B cell (primary cell): ENCODE data around the gene MMP23B. TPM values are rescaled to one million over a fixed set of nuclear protein-coding genes. Genes with fewer than 3 reads are reported as not detected.

Experiments
- ATAC-seq: fragments of 200-7000 bp; cut with Tn5 transposase; one replicate; pipeline ENCODE4 v1.10.0; 2021; ENCODE audit warnings: low read depth, mild to moderate bottlenecking, moderate number of reproducible peaks, moderate library complexity
- CTCF ChIA-PET: fragments of 350-600 bp; sonication (Branson Sonifier 250); formaldehyde crosslinking; loops from one replicate; lab custom pipeline; 2021; ENCODE audit warnings: antibody characterized with exemption, inconsistent platforms; lab: Charles Lee
- POLR2A ChIA-PET: fragments of 350-600 bp; sonication (Branson Sonifier 250); formaldehyde crosslinking; loops from one replicate; lab custom pipeline; 2021; ENCODE audit warnings: antibody characterized with exemption; lab: Charles Lee
- DNase-seq: peaks from one replicate; pipeline ENCODE4 v3.0.0; 2013
- H2AFZ ChIP-seq: 2 replicates; pipeline ENCODE4 v1.6.1; 2012; ENCODE audit warnings: mild to moderate bottlenecking, low read depth, low read length; ENCODE audit not compliant: insufficient read depth, poor library complexity, severe bottlenecking
- H3K27ac ChIP-seq, 2 donors: 1 replicate in 1 of 2; 2 replicates in 1 of 2; pipeline ENCODE4 v1.5.1; 2012 to 2013; ENCODE audit warnings: low read length in 2 of 2, mild to moderate bottlenecking in 2 of 2, moderate library complexity in 1 of 2
- H3K27me3 ChIP-seq, 4 experiments: fragments of 200-600 bp in 1 of 4; sonication (generic) in 1 of 4; replicated peaks in 1 of 4; 1 replicate in 2 of 4; 2 replicates in 2 of 4; pipeline versions ENCODE4 v1.6.1 to v1.7.0; 2013 to 2016; ENCODE audit warnings: low read length in 3 of 4, mild to moderate bottlenecking in 2 of 4, mixed read lengths in 1 of 4, moderate library complexity in 1 of 4; ENCODE audit not compliant: insufficient read depth in 4 of 4, control insufficient read depth in 3 of 4; ENCODE audit errors: control extremely low read depth in 1 of 4
- H3K36me3 ChIP-seq, 2 experiments: replicated peaks in 1 of 2; 1 replicate in 1 of 2; 2 replicates in 1 of 2; pipeline versions ENCODE4 v1.6.1 to v1.7.1; 2013; ENCODE audit warnings: low read length in 1 of 2; ENCODE audit not compliant: insufficient read depth in 2 of 2, control insufficient read depth in 1 of 2; ENCODE audit errors: control extremely low read depth in 1 of 2, extremely low read depth in 1 of 2
- H3K4me1 ChIP-seq, 2 donors: fragments of 200-600 bp in 1 of 2; sonication (generic) in 1 of 2; 1 replicate in 1 of 2; 2 replicates in 1 of 2; pipeline versions ENCODE4 v1.5.1 to v1.6.1; 2013 to 2017; ENCODE audit warnings: low read length in 2 of 2; ENCODE audit not compliant: control insufficient read depth in 2 of 2, insufficient read depth in 2 of 2
- H3K4me2 ChIP-seq: replicated peaks from 2 replicates; pipeline ENCODE3; 2012; ENCODE audit warnings: mild to moderate bottlenecking, low read depth, low read length; ENCODE audit not compliant: poor library complexity, severe bottlenecking
- H3K4me3 ChIP-seq, 5 experiments: fragments of 200-600 bp in 1 of 5; sonication (generic) in 1 of 5; 1 replicate in 3 of 5; 2 replicates in 2 of 5; pipeline versions ENCODE4 v1.5.1 to v1.7.0; 2011 to 2016; ENCODE audit warnings: low read length in 4 of 5, mild to moderate bottlenecking in 4 of 5, low read depth in 2 of 5, control low read depth in 1 of 5, moderate library complexity in 1 of 5; ENCODE audit not compliant: insufficient read depth in 1 of 5; ENCODE audit errors: control extremely low read depth in 1 of 5, extremely low read depth in 1 of 5
- H3K79me2 ChIP-seq: fragments of 200-600 bp; sonication (generic); one replicate; pipeline ENCODE4 v1.6.0; 2016; ENCODE audit warnings: low read length; ENCODE audit not compliant: control insufficient read depth, insufficient read depth
- H3K9ac ChIP-seq: fragments of 200-600 bp; sonication (generic); 2 replicates; pipeline ENCODE4 v1.6.1; 2017; ENCODE audit warnings: mild to moderate bottlenecking, low read length, moderate library complexity
- H3K9me3 ChIP-seq, 3 donors: one replicate each; pipeline versions ENCODE4 v1.6.1 to v1.7.1; 2013; ENCODE audit warnings: low read length in 2 of 3; ENCODE audit not compliant: control insufficient read depth in 2 of 3, insufficient read depth in 1 of 3; ENCODE audit errors: control extremely low read depth in 1 of 3
- H4K20me1 ChIP-seq: 2 replicates; pipeline ENCODE4 v1.6.0; 2012; ENCODE audit warnings: mild to moderate bottlenecking, low read length; ENCODE audit not compliant: insufficient read depth, control insufficient read depth, poor library complexity, severe bottlenecking
- H3K27ac Mint-ChIP-seq: one replicate; pipeline ENCODE4 v1.8.0; 2021; ENCODE audit warnings: mixed read lengths
- H3K27me3 Mint-ChIP-seq: one replicate; pipeline ENCODE4 v1.8.0; 2021; ENCODE audit warnings: mixed read lengths
- H3K4me1 Mint-ChIP-seq: one replicate; pipeline ENCODE4 v1.8.0; 2021; ENCODE audit warnings: mixed read lengths
- H3K4me3 Mint-ChIP-seq: one replicate; pipeline ENCODE4 v1.8.0; 2021; ENCODE audit warnings: mixed read lengths
- H3K9me3 Mint-ChIP-seq: one replicate; pipeline ENCODE4 v1.8.0; 2022; ENCODE audit warnings: mixed read lengths; ENCODE audit not compliant: insufficient read depth
- CTCF ChIP-seq: fragments of 200-600 bp; IDR thresholded peaks from one replicate; pipeline ENCODE4 v1.8.0; 2022; ENCODE audit warnings: antibody characterized with exemption, mild to moderate bottlenecking
- EZH2 ChIP-seq: IDR thresholded peaks from 2 replicates; pipeline ENCODE4 v1.6.1; 2012; ENCODE audit warnings: borderline replicate concordance, low read depth, mild to moderate bottlenecking, moderate library complexity, low read length; ENCODE audit not compliant: insufficient read depth, poor library complexity, severe bottlenecking
- WGBS: methylation state at CpG from one replicate; pipeline ENCODE4 v1.1.5; 2013; ENCODE audit warnings: missing lambda C conversion rate; ENCODE audit not compliant: insufficient coverage; 5-methylcytosine and 5-hydroxymethylcytosine counted together
- intact Hi-C: fragments of 100-400 bp; cut with micrococcal nuclease; formaldehyde crosslinking; loops from one replicate; pipeline ENCODE4 v1.10.0; 2022
- polyA plus RNA-seq: library from polyadenylated mRNA; depleted of rRNA; stranded (reverse); fragments of >200 nt; gene quantifications from 2 replicates; pipeline ENCODE4 v1.2.3, GENCODE V29; 2012
- total RNA-seq, 2 donors: library from RNA; stranded (reverse); fragments of 120-200 nt in 1 of 2; gene quantifications; 1 replicate in 1 of 2; 2 replicates in 1 of 2; pipeline versions ENCODE4 v1.2.3 to v1.2.4, GENCODE V29; 2013 to 2022

Gene MMP23B
- total and polyA plus RNA-seq, 2 donors (not counting 1 experiment from before 2014, with no cell fraction given) = 1.0 to 1.7 TPM

- Histone ChIP-seq H2AFZ (no peak overlapping the region), H3K27ac (no peak overlapping the region), H3K4me1 (no peaks in the 10 kb centered on the region), H3K4me2 (no peak overlapping the region), H4K20me1 (peaks cover 7% of the 10 kb centered on the region), H3K79me2 (peaks cover 39% of the 10 kb centered on the region), H3K4me3 (no peak overlapping the region), H3K9me3 (no peaks in the 10 kb centered on the region), H3K36me3 (peaks cover 1 to 59% of the 10 kb centered on the region in 2 experiments), H3K9ac (no peak overlapping the region), H3K27me3 (no peaks in the 10 kb centered on the region)
- H3K4me1 Mint-ChIP-seq = peaks cover 4% of the 10 kb centered on the region
- intact Hi-C loops = no loop called here
- no peak for DNase-seq
- H3K27me3 Mint-ChIP-seq = no peaks in the 10 kb centered on the region
- ChIA-PET CTCF (no interaction called here), POLR2A (no interaction called here)
- TF ChIP-seq EZH2 = no peak
- TF ChIP-seq CTCF = no peak
- H3K27ac Mint-ChIP-seq = no peak overlapping the region
- H3K9me3 Mint-ChIP-seq = no peaks in the 10 kb centered on the region
- H3K4me3 Mint-ChIP-seq = no peak overlapping the region
- no peak for ATAC-seq
- WGBS = 95% methylated on average over 36 of the region's 43 CpGs
Measured at GRCh38 chr1:1669468-1670440, 37.8 kb downstream of the MMP23B start.

GRCh38 chr1:1670866-1671265 is 38.9 kb downstream of the MMP23B start:
- Histone ChIP-seq H3K4me3 (no peak overlapping the region), H3K27ac (no peak overlapping the region), H3K4me2 (no peak overlapping the region), H3K79me2 (peaks cover 29% of the 10 kb centered on the region), H2AFZ (no peak overlapping the region), H3K4me1 (no peaks in the 10 kb centered on the region), H4K20me1 (peaks cover 1% of the 10 kb centered on the region), H3K36me3 (peaks cover 1 to 49% of the 10 kb centered on the region in 2 experiments), H3K9ac (no peak overlapping the region), H3K9me3 (no peaks in the 10 kb centered on the region), H3K27me3 (no peaks in the 10 kb centered on the region)
- no peak overlapping the region for H3K4me3 Mint-ChIP-seq
- TF ChIP-seq EZH2 (no peak), CTCF (no peak)
- WGBS = 98% methylated on average over 24 of the region's 24 CpGs
- H3K9me3 Mint-ChIP-seq = no peaks in the 10 kb centered on the region
- intact Hi-C loops = no loop called here
- no peak overlapping the region for H3K27ac Mint-ChIP-seq
- ChIA-PET POLR2A (interaction anchor here (0.6 kb wide), 1 partner anchor 39 kb away, joined by 4 read pairs; no protein-coding TSS in a partner anchor), CTCF (no interaction called here)
- DNase-seq = no peak
- no peaks in the 10 kb centered on the region for H3K27me3 Mint-ChIP-seq
- peaks cover 4% of the 10 kb centered on the region for H3K4me1 Mint-ChIP-seq
- ATAC-seq = no peak
